Peyer's patch (tissue), 4 donors: Measurements from ENCODE around the gene PMEL.

Experiments
- CTCF ChIP-seq, 6 experiments: fragments of 450-650 bp in 4 of 6; fragments of 200-600 bp in 2 of 6; sonication (generic) in 1 of 6; IDR thresholded peaks; one replicate each; pipeline ENCODE4 v1.5.1; 2017 to 2019; ENCODE audit warnings: antibody characterized with exemption in 6 of 6, mild to moderate bottlenecking in 3 of 6, moderate library complexity in 1 of 6
- POLR2A ChIP-seq, 2 donors: fragments of 450-650 bp; IDR thresholded peaks; one replicate each; pipeline ENCODE4 v1.5.1; 2017; ENCODE audit warnings: antibody characterized with exemption in 2 of 2, mild to moderate bottlenecking in 2 of 2, moderate library complexity in 2 of 2

- TF ChIP-seq CTCF (IDR thresholded peaks at IDR 0.05) (no peak), POLR2A (IDR thresholded peaks at IDR 0.05) (no peak)
Measured at GRCh38 chr12:55957106-55957859, 8.6 kb downstream of the PMEL start.
